ENCODE data around the gene CALCR.
A peak's percentile ranks its signal among the peaks of the same experiment; 100 is the strongest.

The CALCR gene

GRCh38 chr7:93448176-93448575 is 126.3 kb downstream of the CALCR start:
- no peak for DNase-seq (ENCODE audit: low spot score)

GRCh38 chr7:93447509-93447908 is 127.0 kb downstream of the CALCR start:
- DNase-seq (ENCODE audit: low spot score), result no peak

GRCh38 chr7:93442478-93443224 is 131.9 kb downstream of the CALCR start:
- peak; percentile 15 for DNase-seq (ENCODE audit: low spot score)

- DNase-seq (ENCODE audit: low spot score), result no peak
Measured at GRCh38 chr7:93435791-93436190, 138.7 kb downstream of the CALCR start.

- no peak for DNase-seq (ENCODE audit: low spot score)
Measured at GRCh38 chr7:93432130-93432529, 142.4 kb downstream of the CALCR start.

GRCh38 chr7:93430917-93431588 is 143.5 kb downstream of the CALCR start:
- no peak for DNase-seq (ENCODE audit: low spot score)

- DNase-seq (ENCODE audit: low spot score), result no peak
Measured at GRCh38 chr7:93429563-93429962, 145.0 kb downstream of the CALCR start.

GRCh38 chr7:93427107-93427506 is 147.4 kb downstream of the CALCR start:
- no peak for DNase-seq (ENCODE audit: low spot score)

- no peak for DNase-seq (ENCODE audit: low spot score)
Measured at GRCh38 chr7:93426155-93426696, 148.3 kb downstream of the CALCR start.

GRCh38 chr7:93414574-93414973 is 159.9 kb downstream of the CALCR start:
- DNase-seq (ENCODE audit: low spot score), result no peak

GRCh38 chr7:93409324-93409723 is 165.2 kb downstream of the CALCR start:
- DNase-seq (ENCODE audit: low spot score), result no peak

- no peak for DNase-seq (ENCODE audit: low spot score)
Measured at GRCh38 chr7:93407239-93407638, 167.3 kb downstream of the CALCR start.

GRCh38 chr7:93402944-93403343 is 171.6 kb downstream of the CALCR start:
- DNase-seq (ENCODE audit: low spot score), result no peak

GRCh38 chr7:93399642-93400041 is 174.9 kb downstream of the CALCR start:
- no peak for DNase-seq (ENCODE audit: low spot score)

- no peak for DNase-seq (ENCODE audit: low spot score)
Measured at GRCh38 chr7:93392984-93393383, 181.5 kb downstream of the CALCR start.

GRCh38 chr7:93390660-93391059 is 183.9 kb downstream of the CALCR start:
- DNase-seq (ENCODE audit: low spot score), result no peak

GRCh38 chr7:93382362-93382761 is 192.2 kb downstream of the CALCR start:
- DNase-seq (ENCODE audit: low spot score), result no peak

GRCh38 chr7:93378131-93378760 is 196.3 kb downstream of the CALCR start:
- no peak for DNase-seq (ENCODE audit: low spot score)

- DNase-seq (ENCODE audit: low spot score), result no peak
Measured at GRCh38 chr7:93375603-93376002, 198.9 kb downstream of the CALCR start.
